GM18951 (cell line): ENCODE results near the gene TBL1XR1.

Experiments
- POLR2A ChIP-seq: IDR thresholded peaks from 4 replicates; pipeline ENCODE4 v1.6.1; 2011; ENCODE audit warnings: mild to moderate bottlenecking; ENCODE audit not compliant: insufficient read length, insufficient read depth; ENCODE audit errors: extremely low read depth
- in situ Hi-C: fragments of 300-500 bp; cut with MboI; formaldehyde crosslinking; loops from one replicate; pipeline ENCODE4 v1.12.0; 2022; ENCODE audit warnings: low sequenced_read_pairs, mixed read lengths, inconsistent platforms; ENCODE audit not compliant: unreplicated experiment

The TBL1XR1 gene

DNA sequence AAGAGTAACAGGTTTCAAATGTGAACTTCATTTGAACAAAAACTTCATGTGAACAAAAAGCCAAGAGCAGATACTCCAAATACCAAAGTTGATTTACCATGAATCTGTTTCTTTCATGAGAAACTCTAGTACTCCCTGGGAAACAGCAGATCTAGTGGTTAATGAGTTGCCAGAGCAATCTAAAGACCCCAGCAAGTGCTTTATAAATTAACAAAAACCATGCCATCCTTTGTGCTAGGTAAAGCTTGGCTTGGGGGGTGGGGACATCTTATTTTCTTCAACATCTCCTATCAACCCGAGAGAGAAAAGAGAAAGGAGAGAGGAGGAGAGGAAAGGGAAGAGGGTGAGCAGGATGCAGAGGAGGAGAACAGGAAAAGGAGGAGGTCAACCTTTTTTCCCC, 100.7 kb downstream of the TBL1XR1 start:
- no peak for TF ChIP-seq POLR2A
- in situ Hi-C loops, result no loop called here

DNA sequence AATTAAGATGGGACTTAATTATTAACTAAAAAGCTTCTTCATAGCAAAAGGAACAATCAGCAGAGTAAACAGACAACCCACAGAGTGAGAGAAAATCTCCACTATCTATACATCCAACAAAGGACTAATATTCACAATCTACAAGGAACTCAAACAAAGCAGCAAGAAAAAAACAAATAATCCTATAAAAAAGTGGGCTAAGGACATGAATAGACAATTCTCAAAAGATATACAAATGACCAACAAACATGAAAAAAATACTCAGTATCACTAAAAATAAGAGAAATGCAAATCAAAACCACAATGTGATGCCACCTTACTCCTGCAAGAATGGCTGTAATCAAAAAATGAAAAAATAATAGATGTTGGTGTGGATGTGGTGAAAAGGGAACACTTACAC, 103.3 kb downstream of the TBL1XR1 start:
- in situ Hi-C loops, result no loop called here

DNA sequence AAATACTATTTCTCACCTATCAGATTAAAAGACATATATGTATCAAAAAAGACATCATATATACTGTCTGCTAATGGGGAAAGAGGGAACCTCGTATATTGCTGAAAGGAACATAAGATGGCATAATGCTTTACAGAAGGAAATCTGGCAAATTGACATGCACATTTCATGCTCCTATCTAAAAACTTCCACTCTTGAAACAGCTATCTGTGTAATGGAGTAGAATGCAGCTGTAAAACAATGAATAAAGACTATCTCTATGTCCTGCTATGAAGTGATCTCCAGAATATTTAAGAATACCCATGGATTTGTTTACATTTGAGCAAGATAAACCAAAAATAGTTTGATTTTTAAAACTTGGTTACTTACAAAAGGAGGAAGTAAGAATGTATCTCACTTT, 107.4 kb downstream of the TBL1XR1 start:
- TF ChIP-seq POLR2A, result no peak
- in situ Hi-C loops, result no loop called here

More for the DNA sequence above, 103.3 kb downstream of the TBL1XR1 start:
- no peak for TF ChIP-seq POLR2A

DNA sequence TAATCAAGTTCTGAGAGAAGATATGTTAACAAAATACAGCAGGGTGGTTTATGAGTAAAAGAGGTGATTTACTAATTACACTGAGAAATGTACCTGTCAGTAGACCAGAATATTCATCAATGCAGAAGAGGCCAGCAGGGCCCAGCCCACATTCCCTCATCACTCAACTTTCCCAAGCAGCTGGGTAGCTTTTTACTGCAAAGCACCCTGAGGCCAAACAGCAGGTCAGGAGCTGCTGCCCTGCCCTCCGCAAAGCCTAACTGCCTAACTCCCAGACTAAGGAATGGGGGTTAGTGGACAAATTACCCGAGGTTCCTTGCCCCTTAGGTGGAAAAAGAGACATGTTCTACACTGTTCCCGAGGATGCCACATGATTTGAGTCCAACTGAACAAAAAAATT, 108.2 kb downstream of the TBL1XR1 start:
- in situ Hi-C loops, result no loop called here
- TF ChIP-seq POLR2A, result no peak

DNA sequence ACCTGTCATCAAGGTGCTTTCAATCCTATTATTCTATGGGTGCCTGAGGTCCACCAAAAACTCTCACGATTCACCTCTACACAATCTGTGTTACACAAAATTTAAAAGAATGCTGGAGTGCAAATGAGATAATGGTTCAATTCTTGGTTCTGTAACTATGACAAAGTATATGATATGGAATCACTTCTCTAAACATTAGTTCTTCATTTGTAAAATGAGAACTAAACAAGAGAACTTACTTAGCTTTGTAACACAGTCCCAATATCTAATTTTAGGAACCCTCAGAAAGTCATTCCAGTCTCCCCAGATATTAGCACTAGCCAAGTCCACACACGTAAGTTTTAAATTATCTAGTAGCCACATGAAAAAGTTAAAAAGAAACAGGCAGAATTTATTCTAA, 111.5 kb downstream of the TBL1XR1 start:
- in situ Hi-C loops, result no loop called here
- no peak for TF ChIP-seq POLR2A

DNA sequence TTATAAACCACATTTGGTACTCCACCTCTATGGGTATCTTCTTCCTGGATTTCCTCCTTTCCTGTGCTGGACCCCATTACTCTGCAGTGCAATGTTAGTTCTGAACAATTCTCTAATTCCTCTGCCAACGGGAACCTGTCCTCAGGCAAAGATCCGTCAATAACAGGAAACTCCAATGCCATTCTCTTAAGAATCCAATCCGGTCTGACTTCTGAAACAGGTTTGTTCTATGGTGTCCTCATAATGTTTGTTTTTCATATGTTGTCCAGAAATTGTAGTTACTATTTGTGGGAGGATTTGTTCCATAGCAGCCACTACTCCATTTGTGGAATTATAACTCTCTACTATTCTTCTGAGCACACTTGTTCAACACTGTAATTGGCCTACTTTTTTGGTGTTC, 112.7 kb downstream of the TBL1XR1 start:
- no peak for TF ChIP-seq POLR2A
- in situ Hi-C loops, result no loop called here

DNA sequence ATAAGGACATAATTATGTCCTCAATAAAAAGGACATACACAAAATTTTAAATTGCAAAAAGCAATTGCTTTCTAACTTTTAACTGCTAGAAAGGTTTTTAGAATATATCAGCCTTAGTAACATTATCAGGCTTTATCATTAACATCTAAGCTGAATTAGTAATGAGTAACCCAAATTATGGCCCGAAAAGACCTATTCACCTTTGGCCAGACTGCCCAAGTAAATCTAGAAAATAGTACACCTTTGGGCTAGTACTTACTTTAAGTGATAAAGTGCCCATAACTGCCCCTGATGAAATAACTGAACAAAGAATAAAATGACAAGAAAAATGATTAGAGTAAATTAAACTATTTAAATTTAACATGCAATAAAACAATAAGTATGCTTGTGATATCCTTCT, 117.2 kb downstream of the TBL1XR1 start:
- in situ Hi-C loops, result no loop called here
- TF ChIP-seq POLR2A, result no peak

DNA sequence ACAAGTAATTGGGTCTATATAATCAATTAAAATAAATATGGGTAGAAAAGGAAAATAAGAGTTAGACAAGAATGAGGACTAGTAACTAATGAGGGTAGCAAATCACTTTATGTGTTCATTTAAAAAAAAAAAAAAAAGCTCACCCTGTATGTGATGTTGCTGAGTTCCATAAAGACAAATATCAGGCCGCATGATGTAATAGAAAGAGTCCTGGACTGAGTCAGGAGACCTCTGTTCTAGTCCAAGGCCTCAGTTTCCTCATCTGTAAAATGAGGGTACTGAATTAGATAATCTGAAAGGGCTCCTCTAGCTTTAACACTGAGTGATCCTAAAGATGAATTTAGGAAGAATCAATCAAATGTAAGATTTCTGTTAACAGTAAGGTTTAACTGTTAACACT, 117.6 kb downstream of the TBL1XR1 start:
- in situ Hi-C loops, result no loop called here
- no peak for TF ChIP-seq POLR2A

DNA sequence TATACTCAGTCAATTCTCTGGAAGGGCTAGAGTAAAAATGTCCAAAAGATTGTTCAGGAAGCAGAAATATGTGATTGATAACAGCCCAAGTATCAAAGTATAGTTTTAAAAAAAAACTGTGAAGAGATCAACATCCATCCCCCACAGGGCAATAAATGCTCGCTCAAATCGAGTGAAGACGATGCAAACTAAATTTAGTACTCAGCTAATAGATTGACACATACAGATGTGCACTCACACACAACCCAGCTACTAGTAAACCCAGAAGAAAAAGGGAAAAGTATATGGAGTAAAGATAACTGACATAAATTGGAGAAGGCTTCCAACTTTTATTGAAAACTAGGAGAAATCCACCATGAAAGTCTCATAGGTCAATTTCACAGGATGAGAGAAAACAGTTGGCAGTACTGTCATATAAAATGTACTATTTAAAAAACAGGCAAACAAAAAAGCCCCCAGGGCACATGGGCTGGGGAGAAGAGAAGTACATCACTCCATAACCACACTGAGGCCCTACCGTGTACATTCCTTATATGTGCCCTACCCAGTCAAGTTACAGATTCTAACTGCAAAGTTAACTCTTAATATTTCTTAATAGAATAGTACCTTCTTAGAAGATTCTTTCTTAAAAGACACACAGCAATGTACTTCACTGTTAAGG, 125.7 kb downstream of the TBL1XR1 start:
- TF ChIP-seq POLR2A, result no peak
- in situ Hi-C loops, result loop anchor here (25.0 kb wide), 1 partner anchor 691 kb away; no protein-coding TSS in a partner anchor

DNA sequence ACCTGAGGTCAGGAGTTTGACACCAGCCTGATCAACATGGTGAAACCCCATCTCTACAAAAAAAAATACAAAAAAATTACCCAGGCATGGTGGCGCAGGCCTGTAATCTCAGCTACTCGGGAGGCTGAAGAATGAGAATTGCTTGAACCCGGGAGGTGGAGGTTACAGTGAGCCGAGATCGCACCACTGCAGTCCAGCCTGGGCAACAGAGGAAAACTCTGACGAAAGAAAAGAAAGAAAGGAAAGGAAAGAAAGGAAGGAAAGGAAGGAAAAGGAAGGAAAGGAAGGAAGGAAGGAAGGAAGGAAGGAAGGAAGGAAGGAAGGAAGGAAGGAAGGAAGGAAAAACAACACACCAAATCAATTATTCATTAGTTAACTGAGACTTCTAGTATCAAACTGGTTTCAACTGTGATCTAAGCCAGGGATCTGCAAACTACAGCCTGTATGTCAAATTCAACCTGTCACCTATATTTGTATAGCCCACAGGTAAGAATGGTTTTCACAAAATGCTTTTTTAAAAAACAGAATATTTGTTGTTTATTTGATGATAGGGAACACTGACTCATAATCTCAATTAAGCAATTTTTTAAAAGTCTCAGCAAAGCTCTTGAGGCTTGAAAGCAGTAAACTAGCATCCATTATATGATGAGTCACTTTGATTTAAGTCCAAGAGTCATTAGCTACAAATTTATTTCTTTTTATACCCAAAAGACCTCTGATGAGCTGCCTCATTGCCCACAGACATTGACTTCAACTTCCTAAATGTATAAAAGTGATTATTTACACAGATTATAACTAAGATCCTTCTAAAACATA, 127.6 kb downstream of the TBL1XR1 start:
- in situ Hi-C loops, result loop anchor here (25.0 kb wide), 1 partner anchor 693 kb away; no protein-coding TSS in a partner anchor
- TF ChIP-seq POLR2A, result no peak

DNA sequence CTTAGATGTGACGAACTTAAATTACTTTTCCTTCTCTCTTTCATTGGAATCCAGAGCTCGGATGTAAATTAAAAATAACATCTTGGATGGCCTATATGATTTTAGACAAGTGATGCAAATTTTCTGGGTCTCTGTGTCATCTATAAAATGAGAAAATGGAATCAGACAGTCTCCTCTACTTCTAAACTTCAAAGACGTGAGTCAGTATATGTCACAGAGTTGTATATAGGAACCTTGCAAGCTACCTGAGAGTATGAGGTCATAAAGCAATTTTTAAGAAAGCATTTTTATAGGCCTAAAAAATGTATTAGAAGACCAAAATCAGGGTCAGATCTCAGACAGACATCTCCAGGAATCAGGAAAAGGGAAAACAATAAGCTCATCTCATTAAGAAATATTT, 128.3 kb downstream of the TBL1XR1 start:
- no peak for TF ChIP-seq POLR2A
- in situ Hi-C loops, result loop anchor here (25.0 kb wide), 1 partner anchor 693 kb away; no protein-coding TSS in a partner anchor

DNA sequence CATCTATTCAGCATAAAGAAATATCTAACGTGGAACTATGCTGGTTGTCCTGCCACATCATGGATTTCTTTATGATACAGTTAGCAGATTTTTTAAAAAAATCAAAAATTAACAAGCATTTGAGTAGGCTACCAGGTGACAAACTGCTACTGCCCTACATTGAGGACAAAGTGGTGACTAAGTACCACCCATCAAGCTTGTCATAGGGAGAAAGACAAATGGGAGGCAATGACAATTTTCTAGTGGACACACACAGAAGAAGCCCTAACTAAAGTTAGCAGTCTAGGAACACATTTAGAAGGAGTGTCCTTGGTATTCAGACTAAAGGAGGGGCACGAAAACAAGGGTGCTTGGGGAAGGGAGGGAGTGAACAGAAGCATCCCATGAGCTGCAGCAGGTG, 131.2 kb downstream of the TBL1XR1 start:
- in situ Hi-C loops, result loop anchor here (25.0 kb wide), 1 partner anchor 696 kb away; no protein-coding TSS in a partner anchor
- no peak for TF ChIP-seq POLR2A

DNA sequence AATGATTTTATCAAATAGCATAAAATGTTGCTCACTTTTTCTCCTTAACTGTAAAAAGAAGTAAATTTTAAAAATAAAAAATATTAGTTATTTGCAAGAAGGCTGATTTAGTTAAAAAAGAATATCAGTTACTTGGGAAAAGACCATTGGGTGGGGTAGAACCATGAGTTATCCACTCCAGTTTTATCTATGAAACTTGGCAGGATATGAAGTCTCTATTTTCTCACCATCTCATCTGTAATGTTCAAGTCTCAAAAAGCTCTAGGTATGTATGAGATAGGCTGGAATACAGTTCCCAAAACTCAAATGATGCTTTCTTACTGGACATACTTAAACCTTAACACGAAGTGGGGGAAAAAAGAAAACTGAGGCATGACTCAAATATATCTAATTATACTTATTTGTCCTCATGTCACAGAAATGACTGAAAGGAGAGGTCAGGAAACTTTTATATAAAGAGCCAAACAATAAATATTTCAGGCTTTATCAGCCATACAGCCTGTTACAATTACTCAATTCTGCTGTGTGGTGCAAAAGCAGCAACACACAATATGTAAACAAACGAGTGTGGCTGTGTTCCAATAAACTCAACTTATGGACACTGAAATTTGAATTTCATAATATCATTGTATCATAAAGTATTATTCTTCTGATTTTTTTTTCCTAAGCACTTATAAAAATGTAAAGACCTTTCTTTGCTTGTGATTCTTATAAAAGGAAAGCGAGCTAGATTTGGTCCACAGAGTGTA, 131.8 kb downstream of the TBL1XR1 start:
- TF ChIP-seq POLR2A, result no peak
- in situ Hi-C loops, result loop anchor here (25.0 kb wide), 1 partner anchor 697 kb away; no protein-coding TSS in a partner anchor
